ENCODE measurements around the gene OR2Y1. TPM values are rescaled to one million over a fixed set of nuclear protein-coding genes. Genes with fewer than 3 reads are reported as not detected.
"Not testable (repeated sequence)": the region's sequence is repeated elsewhere in the genome, so short reads cannot be mapped to it uniquely, and the experiment has no call there.

OR2Y1 gene
- polyA plus RNA-seq, 4 donors, result not detected

- no peak for DNase-seq (ENCODE audit: low read depth in 4 of 4, low spot score in 2 of 4)
These were observed 2.9 kb upstream of the OR2Y1 start for GRCh38 chr5:180742727-180743126.

DNA sequence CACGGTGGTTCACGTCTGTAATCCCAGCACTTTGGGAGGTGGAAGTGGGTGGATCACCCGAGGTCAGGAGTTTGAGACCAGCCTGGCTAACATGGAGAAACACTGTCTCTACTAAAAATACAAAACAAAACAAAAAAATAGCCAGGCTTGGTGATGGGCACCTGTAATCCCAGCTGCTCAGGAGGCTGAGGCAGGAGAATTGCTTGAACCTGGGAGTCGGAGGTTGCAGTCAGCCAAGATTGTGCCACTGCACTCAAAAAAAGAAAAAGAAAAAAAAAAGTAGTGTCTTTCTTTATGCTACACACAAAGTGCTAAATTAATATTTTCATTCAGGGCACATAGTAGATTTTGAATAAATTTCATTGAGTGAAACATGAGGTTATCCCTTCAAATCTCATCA lies 1.1 kb upstream of the OR2Y1 start:
- DNase-seq (ENCODE audit: low read depth in 4 of 4, low spot score in 2 of 4), result not testable (repeated sequence)

GRCh38 chr5:180739271-180739670 lies 587 bp downstream of the OR2Y1 start:
- no peak for DNase-seq (ENCODE audit: low read depth in 4 of 4, low spot score in 2 of 4)

- no peak for DNase-seq (ENCODE audit: low read depth in 4 of 4, low spot score in 2 of 4)
These were observed 3.3 kb downstream of the OR2Y1 start for GRCh38 chr5:180736536-180736935.

- DNase-seq (ENCODE audit: low read depth in 4 of 4, low spot score in 2 of 4), result no peak
These were observed 14.9 kb downstream of the OR2Y1 start for GRCh38 chr5:180724944-180725343.

- DNase-seq (ENCODE audit: low read depth in 4 of 4, low spot score in 2 of 4), result no peak
These were observed 15.9 kb downstream of the OR2Y1 start for GRCh38 chr5:180723936-180724335.

- DNase-seq (ENCODE audit: low read depth in 4 of 4, low spot score in 2 of 4), result no peak
These were observed 19.4 kb downstream of the OR2Y1 start for GRCh38 chr5:180720486-180720885.

DNA sequence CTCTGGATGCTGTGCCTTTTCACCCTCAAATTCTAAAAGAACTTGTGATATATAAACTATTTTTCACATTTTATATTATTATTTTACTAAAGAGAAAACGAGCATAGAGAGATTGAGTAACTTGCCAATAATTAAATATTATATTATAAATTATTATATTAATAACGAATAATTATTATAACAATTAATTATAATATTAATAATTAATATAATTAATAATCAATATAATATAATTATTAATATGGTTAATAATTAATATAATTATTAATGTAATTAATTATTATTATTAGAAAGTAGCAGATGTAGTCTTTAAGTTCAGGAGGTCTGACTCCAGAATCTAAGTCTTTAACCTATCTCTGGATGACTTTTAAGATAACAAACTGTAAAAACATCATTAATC lies 20.1 kb downstream of the OR2Y1 start:
- DNase-seq (ENCODE audit: low read depth in 4 of 4, low spot score in 2 of 4), result no peak

DNA sequence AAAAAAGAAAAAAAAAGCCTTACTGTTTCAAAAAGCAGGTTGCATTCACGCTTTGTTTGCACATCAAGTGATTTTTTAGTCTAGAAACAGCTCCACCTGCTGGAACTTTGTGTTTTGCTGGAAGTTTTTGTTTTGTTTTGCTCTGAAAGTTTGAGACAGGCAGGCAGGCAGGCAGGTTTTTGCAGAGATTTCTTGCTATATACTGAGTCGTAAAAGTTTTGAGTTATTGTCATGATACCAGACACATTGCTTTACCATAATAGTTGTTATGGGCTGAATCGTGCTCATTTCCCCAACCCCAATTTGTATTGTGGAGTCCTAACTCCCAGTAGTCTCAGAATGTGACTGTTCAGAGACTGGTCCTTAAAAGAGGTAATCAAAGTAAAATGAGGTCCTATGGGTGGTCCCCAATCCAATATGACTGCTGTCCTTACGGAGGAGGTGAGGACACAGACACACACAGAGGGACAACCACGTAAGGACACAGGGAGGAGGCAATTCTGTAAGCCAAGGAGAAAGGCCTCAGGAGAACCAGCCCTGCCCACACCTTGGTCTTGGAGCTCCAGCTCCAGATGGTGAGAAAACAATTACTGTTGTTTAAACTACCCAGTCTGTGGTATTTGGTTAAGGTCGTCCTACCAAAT lies 20.9 kb downstream of the OR2Y1 start:
- DNase-seq (ENCODE audit: low read depth in 4 of 4, low spot score in 2 of 4), result peak; percentile 11 to 64 (median 16)

DNA sequence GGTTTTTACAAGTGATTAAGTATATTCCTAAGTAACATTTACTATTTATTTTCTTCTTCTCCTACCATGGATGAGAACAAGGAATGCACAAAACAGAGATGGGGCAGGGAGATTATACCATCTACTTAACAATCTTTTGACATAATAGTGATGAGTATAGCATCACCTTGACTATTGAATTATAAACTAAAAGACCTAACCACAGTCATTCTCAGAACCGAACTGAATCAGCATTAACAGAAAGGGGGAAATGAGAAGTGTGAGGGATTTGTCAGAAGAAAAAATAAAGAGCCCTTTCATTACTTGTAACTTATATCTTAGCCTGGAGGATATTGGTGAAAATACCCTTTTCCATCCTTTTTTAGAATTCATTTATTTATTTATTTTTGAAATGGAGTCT lies 21.9 kb downstream of the OR2Y1 start:
- no peak for DNase-seq (ENCODE audit: low read depth in 4 of 4, low spot score in 2 of 4)

GRCh38 chr5:180704362-180704761 lies 35.5 kb downstream of the OR2Y1 start:
- no peak for DNase-seq (ENCODE audit: low read depth in 4 of 4, low spot score in 2 of 4)

GRCh38 chr5:180703912-180704311 lies 35.9 kb downstream of the OR2Y1 start:
- DNase-seq (ENCODE audit: low read depth in 4 of 4, low spot score in 2 of 4), result no peak

- DNase-seq (ENCODE audit: low read depth in 4 of 4, low spot score in 2 of 4), result not testable (repeated sequence)
These were observed 36.5 kb downstream of the OR2Y1 start for GRCh38 chr5:180703371-180703770.

DNA sequence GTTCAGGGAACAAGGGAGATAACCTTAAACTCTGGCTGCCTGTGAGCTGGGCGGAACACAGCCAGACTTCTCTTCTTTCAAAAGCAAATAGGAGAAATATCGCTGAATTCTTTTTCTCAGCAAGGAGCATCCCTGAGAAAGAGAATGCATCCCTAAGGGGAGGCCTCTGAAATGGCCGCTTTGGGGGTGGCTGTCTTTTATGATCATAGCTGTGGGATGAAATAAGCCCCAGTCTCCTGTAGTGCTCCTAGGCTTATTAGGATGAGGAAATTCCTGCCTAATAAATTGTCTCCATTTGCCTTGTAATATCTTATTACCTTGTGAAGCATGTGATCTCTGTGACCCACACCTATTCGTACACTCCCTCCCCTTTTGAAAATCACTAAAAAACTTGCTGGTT lies 39.4 kb downstream of the OR2Y1 start:
- not testable (repeated sequence) for DNase-seq (ENCODE audit: low read depth in 4 of 4, low spot score in 2 of 4)

DNA sequence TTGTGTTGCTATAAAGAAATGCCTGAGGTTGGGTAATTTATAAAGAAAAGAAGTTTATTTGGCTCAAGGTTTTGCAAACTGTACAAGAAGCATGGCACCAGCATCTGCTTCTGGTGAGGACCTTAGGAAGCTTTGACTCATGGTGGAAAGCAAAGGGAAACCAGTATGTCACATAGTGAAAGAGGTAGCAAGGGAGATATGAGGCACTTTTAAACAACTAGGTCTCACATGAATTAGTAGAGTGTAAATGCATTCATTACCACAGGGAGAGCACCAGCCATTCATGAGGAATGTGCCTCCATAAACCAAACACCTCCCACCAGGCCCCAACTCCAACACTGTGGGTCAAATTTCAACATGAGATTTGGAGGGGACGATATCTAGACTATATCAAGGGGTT lies 40.8 kb downstream of the OR2Y1 start:
- DNase-seq (ENCODE audit: low read depth in 4 of 4, low spot score in 2 of 4), result no peak

DNA sequence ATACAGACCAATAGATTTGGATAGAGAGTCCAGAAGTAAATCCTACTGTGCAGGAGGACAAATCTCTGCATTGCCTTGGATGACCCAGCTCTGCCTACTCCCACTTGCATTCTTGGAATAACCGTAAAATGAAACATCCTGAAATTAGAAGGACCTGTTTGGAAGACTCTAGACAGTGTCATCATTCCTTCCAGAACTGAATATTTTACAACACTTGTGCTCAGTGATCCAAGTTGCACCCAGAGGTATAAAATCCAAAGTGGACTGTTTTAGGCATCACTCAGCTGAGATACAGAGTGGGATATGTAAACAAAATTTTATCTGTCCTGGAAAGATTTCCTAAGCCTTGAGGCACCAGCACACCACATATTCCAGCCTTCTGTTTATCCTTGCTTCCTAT lies 43.7 kb downstream of the OR2Y1 start:
- DNase-seq (ENCODE audit: low read depth in 4 of 4, low spot score in 2 of 4), result no peak

DNA sequence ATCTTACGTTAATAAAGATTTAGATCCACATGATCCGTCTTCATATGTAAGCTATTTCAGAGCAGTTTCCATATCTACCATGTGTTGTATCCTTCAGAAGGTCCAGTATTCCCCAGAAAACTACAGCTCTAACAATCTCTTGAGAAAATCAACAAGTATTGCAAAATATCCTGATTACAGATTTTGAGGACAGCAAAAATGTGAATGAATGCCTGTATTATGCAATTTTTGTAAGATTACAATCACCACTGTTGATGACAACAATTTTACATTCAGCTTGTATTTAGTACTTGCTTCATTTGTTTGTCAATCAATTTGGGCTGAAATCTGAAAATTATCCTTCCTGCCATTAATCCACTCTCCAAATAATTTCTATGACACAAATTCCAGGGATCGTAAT lies 47.4 kb downstream of the OR2Y1 start:
- DNase-seq (ENCODE audit: low read depth in 4 of 4, low spot score in 2 of 4), result no peak

- DNase-seq (ENCODE audit: low read depth in 4 of 4, low spot score in 2 of 4), result no peak
These were observed 48.8 kb downstream of the OR2Y1 start for GRCh38 chr5:180691046-180691445.

DNA sequence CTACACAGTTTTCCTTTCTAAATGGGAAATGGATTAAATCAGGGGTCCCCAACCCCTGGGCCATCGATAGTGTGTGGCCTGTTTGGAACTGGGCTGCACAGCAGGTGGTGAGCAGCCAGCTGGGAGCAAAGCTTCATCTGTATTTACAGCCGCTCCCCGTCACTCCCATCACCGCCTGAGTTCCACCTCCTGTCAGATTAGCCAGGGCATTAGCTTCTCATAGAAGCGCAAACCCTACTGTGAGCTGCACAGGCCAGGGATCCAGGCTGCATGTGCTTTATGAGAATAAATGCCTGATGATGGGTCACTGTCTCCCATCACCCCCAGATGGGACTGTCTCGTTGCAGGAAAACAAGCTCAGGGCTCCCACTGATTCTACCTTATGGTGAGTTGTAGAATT lies 49.3 kb downstream of the OR2Y1 start:
- DNase-seq (ENCODE audit: low read depth in 4 of 4, low spot score in 2 of 4), result no peak

GRCh38 chr5:180689775-180690174 lies 50.1 kb downstream of the OR2Y1 start:
- DNase-seq (ENCODE audit: low read depth in 4 of 4, low spot score in 2 of 4), result no peak
